Smooth muscle cell (in vitro differentiated cells): ENCODE data around the gene SLC35G1. TPM values are rescaled to one million over a fixed set of nuclear protein-coding genes. Genes with fewer than 3 reads are reported as not detected.

Source experiments
- DNase-seq: peaks from one replicate; lab custom pipeline; 2025; ENCODE audit not compliant: unreplicated experiment; lab: John Stamatoyannopoulos, UW
- H2AFZ ChIP-seq: fragments of 200-600 bp; sonication (generic); 2 replicates; pipeline ENCODE4 v1.6.0; 2016; ENCODE audit warnings: antibody characterized with exemption, low read depth, mild to moderate bottlenecking
- H3F3A ChIP-seq: fragments of 200-600 bp; sonication (generic); 2 replicates; pipeline ENCODE4 v1.6.0; 2017; ENCODE audit warnings: antibody characterized with exemption, low read depth
- H3K27ac ChIP-seq: fragments of 200-600 bp; sonication (generic); 2 replicates; pipeline ENCODE4 v1.5.1; 2016; ENCODE audit warnings: low read depth, mild to moderate bottlenecking
- H3K27me3 ChIP-seq: fragments of 200-600 bp; sonication (generic); 2 replicates; pipeline ENCODE4 v1.6.1; 2016; ENCODE audit warnings: low read depth, mild to moderate bottlenecking
- H3K36me3 ChIP-seq: fragments of 200-600 bp; sonication (generic); 2 replicates; pipeline ENCODE4 v1.5.1; 2016; ENCODE audit warnings: low read depth
- H3K4me1 ChIP-seq: fragments of 200-600 bp; sonication (generic); 2 replicates; pipeline ENCODE4 v1.5.1; 2016; ENCODE audit warnings: low read depth
- H3K4me2 ChIP-seq: fragments of 200-600 bp; sonication (generic); 2 replicates; pipeline ENCODE4 v1.6.0; 2016; ENCODE audit warnings: mild to moderate bottlenecking
- H3K4me3 ChIP-seq: fragments of 200-600 bp; sonication (generic); 2 replicates; pipeline ENCODE4 v1.5.1; 2016; ENCODE audit warnings: mild to moderate bottlenecking
- H3K79me2 ChIP-seq: fragments of 200-600 bp; sonication (generic); 2 replicates; pipeline ENCODE4 v1.6.0; 2016; ENCODE audit warnings: low read depth, mild to moderate bottlenecking
- H3K9ac ChIP-seq: fragments of 200-600 bp; sonication (generic); 2 replicates; pipeline ENCODE4 v1.6.0; 2016; ENCODE audit warnings: low read depth
- H3K9me3 ChIP-seq: fragments of 200-600 bp; sonication (generic); replicated peaks from 2 replicates; pipeline ENCODE4 v1.5.1; 2016; ENCODE audit warnings: low read depth
- H4K20me1 ChIP-seq: fragments of 200-600 bp; sonication (generic); 2 replicates; pipeline ENCODE4 v1.6.0; 2016; ENCODE audit warnings: low read depth
- WGBS: methylation state at CpG from one replicate; pipeline ENCODE4 v1.1.7; 2016; ENCODE audit warnings: low lambda C conversion rate; 5-methylcytosine and 5-hydroxymethylcytosine counted together
- polyA plus RNA-seq: library from polyadenylated mRNA; unstranded; fragments of >200 nt; fragmentation: Nextera tagmentation; extraction: Ambion mirVana; gene quantifications from 2 replicates; pipeline ENCODE4 v1.2.1, GENCODE V29; 2016
- total RNA-seq: library from RNA; depleted of rRNA; stranded (reverse); fragments of >200 nt; gene quantifications from 2 replicates; pipeline ENCODE4 v1.2.3, GENCODE V29; 2014
- TF ChIP-seq, protein P1 (sequence below): fragments of 200-600 bp; sonication (generic); IDR thresholded peaks from 2 replicates; pipeline ENCODE4 v1.5.1; 2017; ENCODE audit warnings: borderline replicate concordance, mild to moderate bottlenecking, antibody characterized with exemption; ENCODE audit not compliant: insufficient read depth, poor library complexity, severe bottlenecking

Gene SLC35G1
- total and polyA plus RNA-seq, 2 experiments from 2014 or later, result 3.4 to 6.4 TPM

DNA sequence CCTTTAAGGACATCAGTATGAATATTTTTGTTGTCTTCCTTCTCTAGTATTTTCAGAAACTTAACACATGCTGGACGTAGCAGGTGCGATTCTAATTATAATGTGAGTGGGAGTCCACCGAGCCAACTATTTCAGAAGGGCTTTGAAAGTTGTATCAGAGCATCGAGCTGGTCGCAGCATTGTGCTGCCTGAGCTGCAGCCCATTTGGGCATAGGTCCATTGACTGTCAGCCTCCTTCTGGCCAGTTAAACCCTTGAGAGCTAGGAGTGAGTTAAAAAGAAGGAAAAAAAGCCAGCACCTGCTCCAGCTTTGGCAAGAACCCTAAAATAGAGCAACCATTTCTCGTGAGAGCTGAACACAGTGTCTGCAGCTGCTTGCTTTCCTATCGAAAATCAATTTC, 47.8 kb downstream of the SLC35G1 start:
- Histone ChIP-seq H3K9me3 (no peaks in the 10 kb centered on the region), H4K20me1 (no peaks in the 10 kb centered on the region), H3F3A (no peaks in the 10 kb centered on the region), H3K27me3 (no peaks in the 10 kb centered on the region), H3K36me3 (no peaks in the 10 kb centered on the region), H3K4me2 (no peak overlapping the region), H3K79me2 (no peaks in the 10 kb centered on the region), H3K4me1 (no peaks in the 10 kb centered on the region), H2AFZ (no peak overlapping the region), H3K4me3 (no peak overlapping the region), H3K27ac (no peak overlapping the region), H3K9ac (no peak overlapping the region)
- TF ChIP-seq, protein P1, sequence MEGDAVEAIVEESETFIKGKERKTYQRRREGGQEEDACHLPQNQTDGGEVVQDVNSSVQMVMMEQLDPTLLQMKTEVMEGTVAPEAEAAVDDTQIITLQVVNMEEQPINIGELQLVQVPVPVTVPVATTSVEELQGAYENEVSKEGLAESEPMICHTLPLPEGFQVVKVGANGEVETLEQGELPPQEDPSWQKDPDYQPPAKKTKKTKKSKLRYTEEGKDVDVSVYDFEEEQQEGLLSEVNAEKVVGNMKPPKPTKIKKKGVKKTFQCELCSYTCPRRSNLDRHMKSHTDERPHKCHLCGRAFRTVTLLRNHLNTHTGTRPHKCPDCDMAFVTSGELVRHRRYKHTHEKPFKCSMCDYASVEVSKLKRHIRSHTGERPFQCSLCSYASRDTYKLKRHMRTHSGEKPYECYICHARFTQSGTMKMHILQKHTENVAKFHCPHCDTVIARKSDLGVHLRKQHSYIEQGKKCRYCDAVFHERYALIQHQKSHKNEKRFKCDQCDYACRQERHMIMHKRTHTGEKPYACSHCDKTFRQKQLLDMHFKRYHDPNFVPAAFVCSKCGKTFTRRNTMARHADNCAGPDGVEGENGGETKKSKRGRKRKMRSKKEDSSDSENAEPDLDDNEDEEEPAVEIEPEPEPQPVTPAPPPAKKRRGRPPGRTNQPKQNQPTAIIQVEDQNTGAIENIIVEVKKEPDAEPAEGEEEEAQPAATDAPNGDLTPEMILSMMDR, result no peak
- WGBS, result 88% methylated on average over 7 of the region's 7 CpGs
- DNase-seq, result no peak

DNA sequence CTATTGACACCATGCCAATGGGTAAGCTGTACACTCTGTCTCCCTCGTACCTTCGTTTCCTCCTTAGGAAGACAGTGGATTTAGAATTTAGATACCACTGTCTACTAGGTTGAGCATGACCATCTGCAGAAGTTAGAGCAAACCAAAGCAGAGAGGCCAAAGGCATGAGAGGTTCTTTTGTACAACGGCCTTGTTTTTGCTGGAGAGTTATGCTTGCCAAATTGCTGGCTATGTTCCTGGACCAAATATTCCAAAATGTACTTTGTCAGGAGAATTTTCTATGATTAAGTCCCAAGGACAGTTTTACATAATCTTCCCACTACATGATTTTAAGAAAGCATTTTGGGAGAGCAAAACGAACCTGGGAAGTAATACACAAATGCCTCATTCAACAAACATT, 52.0 kb downstream of the SLC35G1 start:
- Histone ChIP-seq H3K36me3 (no peaks in the 10 kb centered on the region), H3F3A (no peaks in the 10 kb centered on the region), H3K4me3 (no peak overlapping the region), H3K79me2 (no peaks in the 10 kb centered on the region), H3K9ac (no peak overlapping the region), H3K4me2 (no peak overlapping the region), H3K9me3 (no peaks in the 10 kb centered on the region), H2AFZ (no peak overlapping the region), H3K4me1 (no peaks in the 10 kb centered on the region), H3K27me3 (no peaks in the 10 kb centered on the region), H3K27ac (no peak overlapping the region), H4K20me1 (no peaks in the 10 kb centered on the region)
- WGBS, result 91% methylated on average over 4 of the region's 4 CpGs
- TF ChIP-seq, protein P1, result no peak
- no peak for DNase-seq

DNA sequence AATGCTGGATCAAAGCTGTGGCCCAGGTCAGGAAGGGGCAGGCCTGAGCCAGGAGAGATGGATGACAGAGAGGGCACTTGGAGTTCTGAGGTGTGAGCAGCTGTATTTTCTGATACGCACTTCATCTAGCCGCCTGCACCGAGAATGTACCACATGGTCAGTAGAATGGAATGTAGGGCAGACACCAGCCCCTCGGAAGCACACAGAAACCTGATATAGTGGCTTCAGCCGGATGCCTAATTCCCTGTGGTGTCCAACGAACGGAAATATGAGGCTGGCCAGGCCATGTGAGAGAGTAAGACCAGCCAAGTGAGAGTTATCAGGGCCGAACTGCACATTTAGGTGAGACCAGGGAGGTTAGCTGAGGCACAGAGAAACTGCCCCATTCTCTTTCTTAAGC, 53.3 kb downstream of the SLC35G1 start:
- TF ChIP-seq, protein P1, result no peak
- Histone ChIP-seq H3K36me3 (no peaks in the 10 kb centered on the region), H3F3A (no peaks in the 10 kb centered on the region), H3K27ac (no peak overlapping the region), H4K20me1 (no peaks in the 10 kb centered on the region), H3K4me1 (no peaks in the 10 kb centered on the region), H3K79me2 (no peaks in the 10 kb centered on the region), H3K9me3 (no peaks in the 10 kb centered on the region), H3K9ac (no peak overlapping the region), H3K4me2 (no peak overlapping the region), H3K4me3 (no peak overlapping the region), H3K27me3 (no peaks in the 10 kb centered on the region), H2AFZ (no peak overlapping the region)
- no peak for DNase-seq
- 41% methylated on average over 8 of the region's 8 CpGs for WGBS

DNA sequence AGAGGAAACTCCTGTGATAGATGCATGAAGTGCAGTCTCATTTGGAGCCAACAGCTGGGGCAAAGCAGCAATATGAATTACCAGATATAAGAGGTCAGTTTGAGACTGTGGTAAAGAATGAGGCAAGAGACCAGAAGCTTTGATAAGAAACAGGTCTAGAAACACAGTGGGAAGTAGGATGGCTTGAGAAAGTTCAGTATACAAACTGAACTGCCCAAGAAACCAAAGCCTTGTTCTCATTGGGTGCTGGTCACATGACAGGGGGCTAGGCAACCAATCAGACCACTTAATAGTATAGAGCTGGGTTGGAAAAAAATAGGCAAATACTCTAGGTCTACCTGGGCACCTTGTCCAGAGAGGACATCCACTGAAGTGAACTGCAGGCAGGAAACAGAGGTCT, 53.7 kb downstream of the SLC35G1 start:
- TF ChIP-seq, protein P1, result no peak
- Histone ChIP-seq H3K36me3 (no peaks in the 10 kb centered on the region), H3K4me1 (no peaks in the 10 kb centered on the region), H3K27me3 (no peaks in the 10 kb centered on the region), H4K20me1 (no peaks in the 10 kb centered on the region), H3K9ac (no peak overlapping the region), H3K27ac (no peak overlapping the region), H2AFZ (no peak overlapping the region), H3K79me2 (no peaks in the 10 kb centered on the region), H3K4me3 (no peak overlapping the region), H3F3A (no peaks in the 10 kb centered on the region), H3K9me3 (no peaks in the 10 kb centered on the region), H3K4me2 (no peak overlapping the region)
- DNase-seq, result no peak
